ENCODE measurements around the gene BPTF. TPM values are rescaled to one million over a fixed set of nuclear protein-coding genes. Genes with fewer than 3 reads are reported as not detected.
A peak's percentile ranks its signal among the peaks of the same experiment; 100 is the strongest.
"Not testable (repeated sequence)": the region's sequence is repeated elsewhere in the genome, so short reads cannot be mapped to it uniquely, and the experiment has no call there.

The BPTF gene
- polyA plus RNA-seq, 3 donors from 2014 or later: 5.0 to 30.9 (median 14.3) TPM

GRCh38 chr17:67976306-67976705, 151.0 kb downstream of the BPTF start:
- not testable (repeated sequence) for DNase-seq; H3K27ac Mint-ChIP-seq; H3K4me1 Mint-ChIP-seq; H3K27me3 Mint-ChIP-seq (ENCODE audit: low read depth in 3 of 3); H3K4me3 Mint-ChIP-seq; H3K9me3 Mint-ChIP-seq
- peaks cover 12 to 31% (median 16%) of the 10 kb centered on the region in 3 donors for H3K36me3 Mint-ChIP-seq

- Mint-ChIP-seq H3K27ac (peak overlapping the region in 2 of 6 donors; percentile 40 to 66), H3K36me3 (peaks cover 7 to 24% (median 8%) of the 10 kb centered on the region in 3 donors), H3K27me3 (ENCODE audit: low read depth in 3 of 3) (peaks cover 0 to 2% (median 0%) of the 10 kb centered on the region in 3 donors), H3K4me3 (no peak overlapping the region), H3K4me1 (peaks cover 0 to 13% of the 10 kb centered on the region in 2 donors), H3K9me3 (no peaks in the 10 kb centered on the region)
- DNase-seq: no peak
These were observed 155.2 kb downstream of the BPTF start for GRCh38 chr17:67980456-67980855.

GRCh38 chr17:67980883-67981282, 155.6 kb downstream of the BPTF start:
- H3K27me3 Mint-ChIP-seq (ENCODE audit: low read depth in 3 of 3); H3K27ac Mint-ChIP-seq; H3K4me3 Mint-ChIP-seq; DNase-seq; H3K9me3 Mint-ChIP-seq: not testable (repeated sequence)
- Mint-ChIP-seq H3K36me3 (peaks cover 3 to 20% (median 5%) of the 10 kb centered on the region in 3 donors), H3K4me1 (peaks cover 0 to 13% of the 10 kb centered on the region in 2 donors)

- Mint-ChIP-seq H3K4me3 (no peak overlapping the region), H3K36me3 (peaks cover 0 to 14% (median 5%) of the 10 kb centered on the region in 3 donors), H3K9me3 (no peaks in the 10 kb centered on the region), H3K4me1 (peaks cover 0 to 13% of the 10 kb centered on the region in 2 donors), H3K27ac (peak overlapping the region in 1 of 6 donors; percentile 29), H3K27me3 (ENCODE audit: low read depth in 3 of 3) (peaks cover 0 to 2% (median 0%) of the 10 kb centered on the region in 3 donors)
- DNase-seq: no peak
These were observed 156.8 kb downstream of the BPTF start for GRCh38 chr17:67982034-67982640.

GRCh38 chr17:67982686-67983382, 157.5 kb downstream of the BPTF start:
- Mint-ChIP-seq H3K9me3 (no peaks in the 10 kb centered on the region), H3K4me3 (no peak overlapping the region), H3K36me3 (peaks cover 0 to 13% (median 5%) of the 10 kb centered on the region in 3 donors), H3K27me3 (ENCODE audit: low read depth in 3 of 3) (peaks cover 0 to 2% (median 0%) of the 10 kb centered on the region in 3 donors), H3K27ac (peak overlapping the region in 3 of 6 donors; percentile 3 to 36 (median 17)), H3K4me1 (peaks cover 0 to 13% of the 10 kb centered on the region in 2 donors)
- no peak for DNase-seq

GRCh38 chr17:67983383-67983688, 158.0 kb downstream of the BPTF start:
- Mint-ChIP-seq H3K27me3 (ENCODE audit: low read depth in 3 of 3) (peaks cover 0 to 2% (median 0%) of the 10 kb centered on the region in 3 donors), H3K36me3 (peaks cover 0 to 13% (median 4%) of the 10 kb centered on the region in 3 donors), H3K27ac (peak overlapping the region in 3 of 6 donors; percentile 3 to 31 (median 17)), H3K9me3 (no peaks in the 10 kb centered on the region), H3K4me3 (no peak overlapping the region), H3K4me1 (peaks cover 0 to 13% of the 10 kb centered on the region in 2 donors)
- no peak for DNase-seq

GRCh38 chr17:67990909-67991308, 165.6 kb downstream of the BPTF start:
- no peak overlapping the region for H3K27ac Mint-ChIP-seq
- peak overlapping the region in 1 of 5 donors; percentile 0 for H3K4me3 Mint-ChIP-seq
- H3K36me3 Mint-ChIP-seq: no peaks in the 10 kb centered on the region
- peaks cover 22 to 27% of the 10 kb centered on the region in 2 donors for H3K4me1 Mint-ChIP-seq
- H3K27me3 Mint-ChIP-seq (ENCODE audit: low read depth in 3 of 3): peaks cover 6 to 22% (median 11%) of the 10 kb centered on the region in 3 donors
- DNase-seq: no peak
- H3K9me3 Mint-ChIP-seq: no peaks in the 10 kb centered on the region

GRCh38 chr17:67992548-67993152, 167.3 kb downstream of the BPTF start:
- peak in 1 of 3 donors; percentile 6 for DNase-seq
- Mint-ChIP-seq H3K36me3 (no peaks in the 10 kb centered on the region), H3K4me1 (peaks cover 28 to 34% of the 10 kb centered on the region in 2 donors)

GRCh38 chr17:67993153-67993997, 168.1 kb downstream of the BPTF start:
- Mint-ChIP-seq H3K27ac (peak overlapping the region; percentile 87 to 96 (median 92)), H3K27me3 (ENCODE audit: low read depth in 3 of 3) (peaks cover 10 to 28% (median 16%) of the 10 kb centered on the region in 3 donors), H3K9me3 (no peaks in the 10 kb centered on the region), H3K36me3 (no peaks in the 10 kb centered on the region), H3K4me1 (peaks cover 28 to 34% of the 10 kb centered on the region in 2 donors), H3K4me3 (peak overlapping the region; percentile 91 to 97 (median 95))
- peak; percentile 81 to 87 (median 86) for DNase-seq

More at GRCh38 chr17:67992548-67993152, 167.3 kb downstream of the BPTF start:
- Mint-ChIP-seq H3K9me3 (no peaks in the 10 kb centered on the region), H3K27ac (peak overlapping the region; percentile 87 to 96 (median 90)), H3K4me3 (peak overlapping the region; percentile 91 to 97 (median 95)), H3K27me3 (ENCODE audit: low read depth in 3 of 3) (peaks cover 8 to 27% (median 16%) of the 10 kb centered on the region in 3 donors)

- Mint-ChIP-seq H3K36me3 (no peaks in the 10 kb centered on the region), H3K4me3 (peak overlapping the region; percentile 79 to 92 (median 89)), H3K9me3 (no peaks in the 10 kb centered on the region), H3K4me1 (peaks cover 28 to 34% of the 10 kb centered on the region in 2 donors), H3K27ac (peak overlapping the region; percentile 64 to 94 (median 86)), H3K27me3 (ENCODE audit: low read depth in 3 of 3) (peaks cover 13 to 33% (median 16%) of the 10 kb centered on the region in 3 donors)
- DNase-seq: no peak
These were observed 168.7 kb downstream of the BPTF start for GRCh38 chr17:67993998-67994361.

GRCh38 chr17:67994817-67995569, 169.7 kb downstream of the BPTF start:
- Mint-ChIP-seq H3K27ac (peak overlapping the region; percentile 12 to 89 (median 72)), H3K27me3 (ENCODE audit: low read depth in 3 of 3) (peaks cover 13 to 33% (median 16%) of the 10 kb centered on the region in 3 donors), H3K9me3 (no peaks in the 10 kb centered on the region)

GRCh38 chr17:67995570-67996263, 170.4 kb downstream of the BPTF start:
- Mint-ChIP-seq H3K4me1 (peaks cover 28 to 34% of the 10 kb centered on the region in 2 donors), H3K4me3 (peak overlapping the region; percentile 79 to 92 (median 89)), H3K27me3 (ENCODE audit: low read depth in 3 of 3) (peaks cover 13 to 33% (median 16%) of the 10 kb centered on the region in 3 donors), H3K9me3 (no peaks in the 10 kb centered on the region), H3K36me3 (no peaks in the 10 kb centered on the region), H3K27ac (peak overlapping the region in 5 of 6 donors; percentile 19 to 89 (median 58))
- DNase-seq: peak in 2 of 3 donors; percentile 27

More at GRCh38 chr17:67994817-67995569, 169.7 kb downstream of the BPTF start:
- no peak for DNase-seq
- peaks cover 28 to 34% of the 10 kb centered on the region in 2 donors for H3K4me1 Mint-ChIP-seq
- H3K36me3 Mint-ChIP-seq: no peaks in the 10 kb centered on the region
- peak overlapping the region; percentile 79 to 92 (median 89) for H3K4me3 Mint-ChIP-seq
